Stimulated activated CD4-positive, alpha-beta T cell treated with anti-CD3 and anti-CD28 coated beads, Interleukin-15, amount 100 ng/mL, for 24 hours (primary cell): ENCODE data around the gene CD55.
"Not testable (repeated sequence)": the region's sequence is repeated elsewhere in the genome, so short reads cannot be mapped to it uniquely, and the experiment has no call there.

ENCODE experiments used
- DNase-seq: peaks from one replicate; pipeline ENCODE4 v3.0.0-alpha.2; 2020

The CD55 gene

GRCh38 chr1:207306023-207306422 lies 15.5 kb upstream of the CD55 start:
- DNase-seq: no peak

- DNase-seq: no peak
Observed at GRCh38 chr1:207306603-207307002, 14.9 kb upstream of the CD55 start.

GRCh38 chr1:207308451-207309190 lies 12.9 kb upstream of the CD55 start:
- DNase-seq: no peak

GRCh38 chr1:207309745-207310273 lies 11.7 kb upstream of the CD55 start:
- no peak for DNase-seq

- no peak for DNase-seq
Observed at GRCh38 chr1:207311888-207312603, 9.4 kb upstream of the CD55 start.

- DNase-seq: no peak
Observed at GRCh38 chr1:207312604-207312920, 8.9 kb upstream of the CD55 start.

- no peak for DNase-seq
Observed at GRCh38 chr1:207313131-207313530, 8.3 kb upstream of the CD55 start.

GRCh38 chr1:207314816-207315215 lies 6.7 kb upstream of the CD55 start:
- no peak for DNase-seq

GRCh38 chr1:207315435-207315834 lies 6.0 kb upstream of the CD55 start:
- DNase-seq: no peak

GRCh38 chr1:207316141-207316540 lies 5.3 kb upstream of the CD55 start:
- DNase-seq: no peak

- DNase-seq: no peak
Observed at GRCh38 chr1:207316622-207317391, 4.7 kb upstream of the CD55 start.

GRCh38 chr1:207317561-207317960 lies 3.9 kb upstream of the CD55 start:
- no peak for DNase-seq

- no peak for DNase-seq
Observed at GRCh38 chr1:207318072-207318619, 3.3 kb upstream of the CD55 start.

GRCh38 chr1:207319199-207319598 lies 2.3 kb upstream of the CD55 start:
- no peak for DNase-seq

GRCh38 chr1:207320105-207320504 lies 1.4 kb upstream of the CD55 start:
- not testable (repeated sequence) for DNase-seq

- no peak for DNase-seq
Observed at GRCh38 chr1:207321790-207322645, 540 bp downstream of the CD55 start.

GRCh38 chr1:207323425-207324225 lies 2.1 kb downstream of the CD55 start:
- no peak for DNase-seq

- no peak for DNase-seq
Observed at GRCh38 chr1:207328004-207328403, 6.5 kb downstream of the CD55 start.

GRCh38 chr1:207328908-207329440 lies 7.5 kb downstream of the CD55 start:
- DNase-seq: no peak

GRCh38 chr1:207329469-207329868 lies 8.0 kb downstream of the CD55 start:
- no peak for DNase-seq

GRCh38 chr1:207330011-207330710 lies 8.7 kb downstream of the CD55 start:
- no peak for DNase-seq
